A673 (cell line): Measurements from ENCODE around the gene STK33. TPM values are rescaled to one million over a fixed set of nuclear protein-coding genes. Genes with fewer than 3 reads are reported as not detected.

Source experiments
- BruUV-seq: library from RNA; stranded (reverse); fragments of 400-500 nt; replicated peaks from 2 replicates; lab custom pipeline; 2021; lab: Mats Ljungman, UMichigan
- CTCF ChIA-PET: fragments of 300-600 bp; sonication (Branson Sonifier 250); formaldehyde crosslinking; loops from one replicate; lab custom pipeline; 2022; ENCODE audit warnings: antibody characterized with exemption; lab: Charles Lee
- POLR2A ChIA-PET: fragments of 300-600 bp; sonication (Branson Sonifier 250); formaldehyde crosslinking; loops from one replicate; lab custom pipeline; 2022; ENCODE audit warnings: antibody characterized with exemption; ENCODE audit not compliant: low non-redundant PET; lab: Charles Lee
- DNase-seq: peaks from one replicate; pipeline ENCODE4 v3.0.0-alpha.2; 2015; ENCODE audit warnings: low spot score
- H3K27ac ChIP-seq: fragments of 200-600 bp; sonication (generic); 2 replicates; pipeline ENCODE4 v1.5.1; 2016; ENCODE audit warnings: mixed run types, low read depth, mild to moderate bottlenecking, mixed read lengths, antibody characterized with exemption, low read length; ENCODE audit not compliant: poor library complexity, severe bottlenecking
- H3K27me3 ChIP-seq: fragments of 200-600 bp; sonication (generic); replicated peaks from 2 replicates; pipeline ENCODE4 v1.6.1; 2017; ENCODE audit warnings: mixed run types, low read depth, mild to moderate bottlenecking, mixed read lengths, antibody characterized with exemption, low read length; ENCODE audit not compliant: insufficient read depth, poor library complexity
- H3K36me3 ChIP-seq: fragments of 200-600 bp; sonication (generic); 2 replicates; pipeline ENCODE4 v1.6.1; 2016; ENCODE audit warnings: mixed run types, mild to moderate bottlenecking, mixed read lengths, antibody characterized with exemption, low read length; ENCODE audit not compliant: insufficient read depth, poor library complexity, severe bottlenecking
- H3K4me1 ChIP-seq: fragments of 200-600 bp; sonication (generic); 2 replicates; pipeline ENCODE4 v1.6.1; 2017; ENCODE audit warnings: mixed run types, mild to moderate bottlenecking, mixed read lengths, antibody characterized with exemption, low read length; ENCODE audit not compliant: insufficient read depth, poor library complexity, severe bottlenecking
- H3K4me3 ChIP-seq: fragments of 200-600 bp; sonication (generic); 2 replicates; pipeline ENCODE4 v1.5.1; 2016; ENCODE audit warnings: low read depth, mixed run types, mild to moderate bottlenecking, mixed read lengths, low read length; ENCODE audit not compliant: poor library complexity, severe bottlenecking
- H3K9me3 ChIP-seq: fragments of 200-600 bp; sonication (generic); 2 replicates; pipeline ENCODE4 v1.6.1; 2016; ENCODE audit warnings: mixed run types, low read depth, mild to moderate bottlenecking, mixed read lengths, antibody characterized with exemption, low read length; ENCODE audit not compliant: poor library complexity, severe bottlenecking
- EZH2 ChIP-seq: fragments of 200-600 bp; sonication (generic); IDR thresholded peaks from 2 replicates; pipeline ENCODE4 v1.6.1; 2017; ENCODE audit warnings: borderline replicate concordance, low read depth, mild to moderate bottlenecking, mixed read lengths, antibody characterized with exemption, low read length; ENCODE audit not compliant: poor library complexity, severe bottlenecking
- intact Hi-C: fragments of 100-400 bp; cut with micrococcal nuclease; formaldehyde crosslinking; loops from one replicate; pipeline ENCODE4 v1.10.0; 2022; ENCODE audit not compliant: unreplicated experiment
- total RNA-seq: library from RNA; stranded (reverse); gene quantifications from 2 replicates; pipeline ENCODE4 v1.2.3, GENCODE V29; 2021
- TF ChIP-seq, protein P1 (sequence below): fragments of 300-800, 200-600 bp; sonication (generic); conservative IDR thresholded peaks from 2 replicates; pipeline ENCODE4 v1.5.1; 2017; ENCODE audit warnings: low read depth, mild to moderate bottlenecking, antibody characterized with exemption, low read length, moderate library complexity, mixed read lengths

The STK33 gene
- total RNA-seq, 1 experiment from 2014 or later = not detected

DNA sequence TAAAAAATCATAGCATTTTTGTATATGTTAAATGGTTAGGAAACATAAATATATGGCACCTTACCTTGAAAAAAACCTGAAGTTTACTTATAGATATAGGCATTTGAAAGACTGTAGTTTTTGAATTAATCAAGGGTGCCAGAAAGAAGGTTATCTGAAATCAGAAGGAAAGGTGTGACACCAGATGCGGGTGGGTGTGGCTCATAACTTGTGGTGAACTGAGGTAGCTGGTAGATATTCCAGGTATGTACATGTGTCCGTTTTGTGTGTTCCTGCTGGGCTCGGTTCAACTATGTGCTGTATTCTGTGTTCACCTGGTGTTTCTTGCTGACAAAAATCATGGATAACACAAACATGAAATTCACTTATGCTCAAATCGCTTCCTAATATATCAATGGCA lies 35.6 kb downstream of the STK33 start:
- no peaks in the 10 kb centered on the region for H3K36me3 ChIP-seq
- DNase-seq = no peak
- CTCF ChIA-PET = no interaction called here
- intact Hi-C loops = no loop called here
- POLR2A ChIA-PET = no interaction called here
- no TSS peak for BruUV-seq
- no peaks in the 10 kb centered on the region for H3K9me3 ChIP-seq
- no peak overlapping the region for H3K4me3 ChIP-seq
- TF ChIP-seq EZH2 = no peak
- TF ChIP-seq, protein P1, sequence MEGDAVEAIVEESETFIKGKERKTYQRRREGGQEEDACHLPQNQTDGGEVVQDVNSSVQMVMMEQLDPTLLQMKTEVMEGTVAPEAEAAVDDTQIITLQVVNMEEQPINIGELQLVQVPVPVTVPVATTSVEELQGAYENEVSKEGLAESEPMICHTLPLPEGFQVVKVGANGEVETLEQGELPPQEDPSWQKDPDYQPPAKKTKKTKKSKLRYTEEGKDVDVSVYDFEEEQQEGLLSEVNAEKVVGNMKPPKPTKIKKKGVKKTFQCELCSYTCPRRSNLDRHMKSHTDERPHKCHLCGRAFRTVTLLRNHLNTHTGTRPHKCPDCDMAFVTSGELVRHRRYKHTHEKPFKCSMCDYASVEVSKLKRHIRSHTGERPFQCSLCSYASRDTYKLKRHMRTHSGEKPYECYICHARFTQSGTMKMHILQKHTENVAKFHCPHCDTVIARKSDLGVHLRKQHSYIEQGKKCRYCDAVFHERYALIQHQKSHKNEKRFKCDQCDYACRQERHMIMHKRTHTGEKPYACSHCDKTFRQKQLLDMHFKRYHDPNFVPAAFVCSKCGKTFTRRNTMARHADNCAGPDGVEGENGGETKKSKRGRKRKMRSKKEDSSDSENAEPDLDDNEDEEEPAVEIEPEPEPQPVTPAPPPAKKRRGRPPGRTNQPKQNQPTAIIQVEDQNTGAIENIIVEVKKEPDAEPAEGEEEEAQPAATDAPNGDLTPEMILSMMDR = no peak
- H3K4me1 ChIP-seq = no peaks in the 10 kb centered on the region
- H3K27me3 ChIP-seq = peaks cover 52% of the 10 kb centered on the region
- H3K27ac ChIP-seq = no peak overlapping the region

DNA sequence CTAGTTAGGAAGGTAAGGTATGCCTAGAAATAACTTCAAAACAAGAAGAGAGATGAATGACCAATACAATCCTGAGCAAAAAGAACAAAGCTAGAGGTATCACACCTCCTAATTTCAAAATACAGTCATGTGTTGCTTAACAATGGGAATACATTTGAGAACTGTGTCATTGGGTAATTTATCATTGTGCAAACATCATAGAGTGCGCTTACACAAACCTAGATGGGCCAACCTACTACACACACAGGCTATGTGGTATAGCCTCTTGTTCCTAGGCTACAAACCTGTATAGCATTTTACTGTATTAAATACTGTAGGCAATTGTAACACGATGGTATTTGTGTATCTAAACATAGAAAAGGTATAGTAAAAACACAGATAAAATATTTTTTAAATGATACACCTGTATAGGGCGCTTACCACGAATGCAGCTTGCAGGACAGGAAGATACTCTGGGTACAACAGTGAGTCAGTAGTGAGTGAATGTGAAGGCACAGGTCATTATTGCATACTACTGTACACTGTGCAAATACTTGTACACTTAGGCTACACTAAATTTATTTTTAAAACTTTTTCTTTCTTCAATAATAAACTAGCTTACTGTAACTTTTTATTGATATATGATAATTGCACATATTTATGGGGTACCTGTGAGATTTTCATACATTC lies 48.2 kb downstream of the STK33 start:
- H3K27me3 ChIP-seq = peaks cover 36% of the 10 kb centered on the region
- DNase-seq = no peak
- H3K4me1 ChIP-seq = no peaks in the 10 kb centered on the region
- ChIA-PET POLR2A (no interaction called here), CTCF (no interaction called here)
- H3K36me3 ChIP-seq = no peaks in the 10 kb centered on the region
- no peak for TF ChIP-seq EZH2
- TF ChIP-seq, protein P1 = no peak
- intact Hi-C loops = no loop called here
- no peaks in the 10 kb centered on the region for H3K9me3 ChIP-seq
- no peak overlapping the region for H3K27ac ChIP-seq
- BruUV-seq = no TSS peak
- no peak overlapping the region for H3K4me3 ChIP-seq

DNA sequence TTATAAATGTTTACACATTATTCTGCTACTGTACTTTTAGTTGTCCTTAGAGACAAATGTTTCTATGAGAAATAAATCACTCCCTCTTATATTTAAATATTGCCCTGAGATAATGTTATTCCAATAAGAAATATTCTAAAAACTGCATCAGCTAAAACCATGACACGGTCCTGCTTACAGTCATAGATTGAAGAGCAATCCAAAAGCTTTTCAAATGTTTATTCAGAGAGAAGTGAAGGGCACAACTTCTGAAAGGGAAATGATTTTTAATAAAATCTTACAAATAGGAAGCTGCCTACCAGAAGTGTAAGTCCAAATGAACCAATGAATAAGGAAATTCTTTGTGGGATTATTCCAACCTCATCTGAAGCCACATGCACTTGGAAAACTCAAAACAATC lies 49.2 kb downstream of the STK33 start:
- POLR2A ChIA-PET = no interaction called here

More for the DNA sequence above, 49.2 kb downstream of the STK33 start:
- H3K36me3 ChIP-seq = no peaks in the 10 kb centered on the region
- H3K27ac ChIP-seq = no peak overlapping the region
- H3K4me3 ChIP-seq = no peak overlapping the region
- BruUV-seq = no TSS peak
- H3K9me3 ChIP-seq = no peaks in the 10 kb centered on the region
- peaks cover 46% of the 10 kb centered on the region for H3K27me3 ChIP-seq
- no peak for TF ChIP-seq EZH2
- TF ChIP-seq, protein P1 = no peak
- no peak for DNase-seq
- intact Hi-C loops = no loop called here
- CTCF ChIA-PET = no interaction called here
- H3K4me1 ChIP-seq = no peaks in the 10 kb centered on the region
